Measurements from ENCODE around the gene PEPD. TPM values are rescaled to one million over a fixed set of nuclear protein-coding genes. Genes with fewer than 3 reads are reported as not detected.

Gene PEPD
- total and polyA plus RNA-seq, 2 donors (not counting 3 experiments of a cell fraction or from before 2014, with no cell fraction given) = 73.7 to 126 TPM

DNA sequence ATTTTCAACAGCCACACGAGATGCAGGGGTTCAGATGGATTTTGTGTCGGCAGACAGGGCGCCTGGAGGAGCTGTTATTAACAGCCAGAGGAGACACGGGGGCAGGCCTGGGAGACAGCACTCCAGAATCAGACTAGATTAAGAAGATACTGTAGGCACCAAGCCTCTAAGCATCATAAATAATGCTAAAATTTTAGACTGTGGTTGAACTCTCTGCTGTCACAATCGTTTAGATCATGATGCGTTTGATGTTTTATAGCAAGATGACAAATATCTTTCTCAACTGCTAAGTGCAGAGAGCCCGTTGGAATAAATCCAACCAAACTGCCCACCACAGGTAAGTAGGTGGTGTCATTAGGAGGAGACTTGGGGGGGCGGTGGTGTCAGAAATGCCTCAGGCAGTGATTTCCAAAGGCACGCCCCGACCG is 84.2 kb downstream of the PEPD start:
- no peak for FAIRE-seq
- Histone ChIP-seq H3K9ac (replicated peaks; ENCODE audit: extremely low read depth, insufficient read depth, low read length) (no peak overlapping the region), H3K9me3 (replicated peaks; ENCODE audit: control insufficient read depth, insufficient read depth, low read length) (no peaks in the 10 kb centered on the region), H3K79me2 (ENCODE audit: control insufficient read depth, insufficient read depth, low read length) (no peaks in the 10 kb centered on the region), H3K27ac (ENCODE audit: insufficient read depth, low read depth, low read length) (no peak overlapping the region), H2AFZ (ENCODE audit: low read depth, low read length) (no peak overlapping the region), H3K27me3 (ENCODE audit: control insufficient read depth in 2 of 2, insufficient read depth in 2 of 2, low read length in 2 of 2) (no peaks in the 10 kb centered on the region), H4K20me1 (replicated peaks; ENCODE audit: control insufficient read depth, extremely low read depth, insufficient read depth, low read length) (no peaks in the 10 kb centered on the region), H3K4me2 (ENCODE audit: insufficient read depth, low read length) (no peak overlapping the region), H3K36me3 (ENCODE audit: control insufficient read depth in 2 of 2, extremely low read depth in 1 of 2, insufficient read depth in 2 of 2, low read length in 2 of 2) (no peaks in the 10 kb centered on the region), H3K9me1 (replicated peaks; ENCODE audit: control insufficient read depth, extremely low read depth, insufficient read depth, low read length) (no peaks in the 10 kb centered on the region), H3K4me3 (replicated peaks in 1 of 3; ENCODE audit: insufficient read depth in 1 of 3, low read depth in 1 of 3, low read length in 3 of 3) (no peak overlapping the region), H3K4me1 (ENCODE audit: control insufficient read depth, extremely low read depth, insufficient read depth, low read length) (peaks cover 6% of the 10 kb centered on the region)
- CTCF ChIA-PET = interaction anchor here (1.0 to 2.1 kb wide), 3 partner anchors 12 to 326 kb away, joined by 3 to 4 read pairs (median 3); no protein-coding TSS in a partner anchor
- POLR2A ChIA-PET = interaction anchor here (0.6 kb wide), 1 partner anchor 113 kb away, joined by 4 read pairs; no protein-coding TSS in a partner anchor
- TF ChIP-seq POLR2AphosphoS5 (IDR thresholded peaks at IDR 0.05; ENCODE audit: insufficient read depth, low read depth, low read length) = no peak
- TF ChIP-seq, protein P1, sequence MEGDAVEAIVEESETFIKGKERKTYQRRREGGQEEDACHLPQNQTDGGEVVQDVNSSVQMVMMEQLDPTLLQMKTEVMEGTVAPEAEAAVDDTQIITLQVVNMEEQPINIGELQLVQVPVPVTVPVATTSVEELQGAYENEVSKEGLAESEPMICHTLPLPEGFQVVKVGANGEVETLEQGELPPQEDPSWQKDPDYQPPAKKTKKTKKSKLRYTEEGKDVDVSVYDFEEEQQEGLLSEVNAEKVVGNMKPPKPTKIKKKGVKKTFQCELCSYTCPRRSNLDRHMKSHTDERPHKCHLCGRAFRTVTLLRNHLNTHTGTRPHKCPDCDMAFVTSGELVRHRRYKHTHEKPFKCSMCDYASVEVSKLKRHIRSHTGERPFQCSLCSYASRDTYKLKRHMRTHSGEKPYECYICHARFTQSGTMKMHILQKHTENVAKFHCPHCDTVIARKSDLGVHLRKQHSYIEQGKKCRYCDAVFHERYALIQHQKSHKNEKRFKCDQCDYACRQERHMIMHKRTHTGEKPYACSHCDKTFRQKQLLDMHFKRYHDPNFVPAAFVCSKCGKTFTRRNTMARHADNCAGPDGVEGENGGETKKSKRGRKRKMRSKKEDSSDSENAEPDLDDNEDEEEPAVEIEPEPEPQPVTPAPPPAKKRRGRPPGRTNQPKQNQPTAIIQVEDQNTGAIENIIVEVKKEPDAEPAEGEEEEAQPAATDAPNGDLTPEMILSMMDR (IDR thresholded peaks at IDR 0.05; ENCODE audit: extremely low read depth in 1 of 2, insufficient read depth in 1 of 2, low read depth in 1 of 2, low read length in 2 of 2) = no peak
- no peak for TF ChIP-seq FOS (IDR thresholded peaks at IDR 0.05; ENCODE audit: borderline replicate concordance, insufficient read depth, low read length)
- TF ChIP-seq JUN (IDR thresholded peaks at IDR 0.05; ENCODE audit: borderline replicate concordance, insufficient read depth, insufficient read length, low read depth) = no peak
- TF ChIP-seq, protein P2, sequence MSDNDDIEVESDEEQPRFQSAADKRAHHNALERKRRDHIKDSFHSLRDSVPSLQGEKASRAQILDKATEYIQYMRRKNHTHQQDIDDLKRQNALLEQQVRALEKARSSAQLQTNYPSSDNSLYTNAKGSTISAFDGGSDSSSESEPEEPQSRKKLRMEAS (IDR thresholded peaks at IDR 0.05; ENCODE audit: insufficient read depth, insufficient read length) = no peak
- TF ChIP-seq POLR2A (IDR thresholded peaks at IDR 0.05; ENCODE audit: low read depth, low read length) = no peak
- TF ChIP-seq EZH2 (IDR thresholded peaks at IDR 0.05; ENCODE audit: borderline replicate concordance, low read depth, low read length, severe bottlenecking) = no peak
- no peak for TF ChIP-seq GATA2 (IDR thresholded peaks at IDR 0.05; ENCODE audit: insufficient read depth, insufficient read length, low read depth, low read length)
- no peak for TF ChIP-seq MYC (IDR thresholded peaks at IDR 0.05; ENCODE audit: low read depth, low read length)
- intact Hi-C loops (cut with micrococcal nuclease) = loop anchor here (5.0 to 10.0 kb wide), 4 partner anchors 35 to 557 kb away; partner anchors contain the start of gene CHST8
- DNase-seq (ENCODE audit: low read depth, low spot score) = no peak
- dilution Hi-C loops (cut with MboI; ENCODE audit: extremely low pct_ligation_motif_present, low sequenced_read_pairs) = no loop called here
- no TSS peak for BruUV-seq (replicated peaks)
